Stomach smooth muscle (tissue), 2 donors: ENCODE data around the gene ATP11A.

Experiments
- H3K27ac ChIP-seq: one replicate; pipeline ENCODE4 v1.7.0; 2013; ENCODE audit warnings: mild to moderate bottlenecking, low read length, inconsistent platforms
- H3K27me3 ChIP-seq, 2 donors: one replicate each; pipeline ENCODE4 v1.7.0; 2013; ENCODE audit warnings: low read length in 2 of 2; ENCODE audit not compliant: insufficient read depth in 2 of 2, control insufficient read depth in 1 of 2
- H3K36me3 ChIP-seq, 2 donors: one replicate each; pipeline ENCODE4 v1.7.0; 2013; ENCODE audit warnings: low read length in 2 of 2; ENCODE audit not compliant: control insufficient read depth in 2 of 2, insufficient read depth in 2 of 2
- H3K4me1 ChIP-seq: one replicate; pipeline ENCODE4 v1.7.0; 2013; ENCODE audit warnings: low read length; ENCODE audit not compliant: control insufficient read depth, insufficient read depth
- H3K4me3 ChIP-seq, 2 donors: one replicate each; pipeline ENCODE4 v1.7.0; 2013; ENCODE audit warnings: low read length in 2 of 2
- H3K9ac ChIP-seq, 2 donors: one replicate each; pipeline ENCODE4 v1.7.0; 2013; ENCODE audit warnings: low read length in 2 of 2, mild to moderate bottlenecking in 1 of 2
- H3K9me3 ChIP-seq, 2 donors: one replicate each; pipeline ENCODE4 v1.7.0; 2013; ENCODE audit warnings: low read length in 2 of 2; ENCODE audit not compliant: control insufficient read depth in 2 of 2
- donor health status: healthy.
- donor health status: Pancreatic carcinoma.

ATP11A gene

DNA sequence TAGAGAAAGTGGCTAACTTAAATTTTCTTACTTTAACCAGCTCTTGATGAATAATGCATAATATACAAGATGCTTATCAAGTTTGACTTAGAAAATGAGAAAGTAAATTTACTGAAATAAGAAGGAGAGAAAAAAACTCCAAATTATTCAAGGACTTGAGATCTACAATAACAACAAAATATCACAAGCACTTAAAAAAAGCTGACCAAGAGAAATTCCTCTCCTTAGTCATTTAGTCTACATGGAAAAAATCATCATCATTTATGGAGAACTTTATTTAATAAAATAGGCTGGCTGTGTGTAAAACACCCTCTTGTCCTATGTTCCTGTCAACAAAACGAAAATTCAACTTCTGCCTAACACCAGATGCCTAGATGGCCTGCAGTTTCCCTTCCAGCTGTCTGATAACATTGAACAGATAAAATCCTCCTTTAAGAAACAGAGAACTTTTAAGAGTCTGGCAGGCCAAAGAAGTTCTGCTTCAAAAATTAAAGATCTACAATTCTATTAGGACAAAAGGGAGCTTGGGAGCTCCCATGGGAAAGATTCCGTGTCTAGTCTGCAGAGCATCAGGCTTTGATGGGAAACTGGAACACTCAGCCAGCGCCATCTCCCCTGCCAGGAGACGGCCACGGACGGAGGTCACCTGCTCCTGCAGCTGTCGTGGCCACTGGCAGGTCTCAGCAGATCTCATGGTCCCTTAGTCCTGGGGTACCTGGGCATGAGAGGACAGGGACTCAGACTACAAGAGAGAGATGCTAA lies 37.9 kb upstream of the ATP11A start:
- Histone ChIP-seq H3K9ac (no peak overlapping the region), H3K27ac (peak overlapping the region; percentile 80), H3K27me3 (no peaks in the 10 kb centered on the region), H3K4me3 (peak overlapping the region in 1 of 2 donors; percentile 44), H3K4me1 (peaks cover 19% of the 10 kb centered on the region), H3K36me3 (no peaks in the 10 kb centered on the region), H3K9me3 (no peaks in the 10 kb centered on the region)

DNA sequence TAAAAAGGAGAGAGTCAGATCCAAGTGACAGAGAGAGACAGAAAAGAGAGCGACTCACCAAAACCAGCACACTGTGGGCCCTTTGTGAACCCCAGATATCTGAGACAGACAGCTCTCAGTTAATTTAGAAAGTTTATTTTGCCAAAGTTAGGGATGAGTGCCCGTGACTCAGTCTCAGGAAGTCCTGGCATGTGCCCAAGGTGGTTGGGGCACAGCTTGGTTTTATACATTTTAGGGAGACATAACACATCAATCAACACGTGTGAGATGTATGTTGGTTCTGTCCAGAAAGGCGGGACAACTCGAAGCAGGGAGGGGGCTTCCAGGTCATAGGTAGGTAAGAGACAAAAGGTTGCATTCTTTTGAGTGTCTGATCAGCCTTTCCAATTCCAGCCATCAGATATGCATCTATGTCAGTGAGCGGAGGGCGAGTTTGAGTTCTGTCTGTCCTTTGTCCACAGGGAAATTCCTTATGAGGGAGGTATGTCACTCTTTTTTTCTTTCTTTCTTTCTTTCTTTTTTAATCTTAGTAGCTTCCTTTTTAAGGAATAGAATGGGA lies 37.2 kb upstream of the ATP11A start:
- Histone ChIP-seq H3K4me1 (peaks cover 19% of the 10 kb centered on the region), H3K9ac (no peak overlapping the region), H3K4me3 (peak overlapping the region in 1 of 2 donors; percentile 44), H3K27me3 (no peaks in the 10 kb centered on the region), H3K36me3 (no peaks in the 10 kb centered on the region), H3K9me3 (no peaks in the 10 kb centered on the region), H3K27ac (peak overlapping the region; percentile 80)

DNA sequence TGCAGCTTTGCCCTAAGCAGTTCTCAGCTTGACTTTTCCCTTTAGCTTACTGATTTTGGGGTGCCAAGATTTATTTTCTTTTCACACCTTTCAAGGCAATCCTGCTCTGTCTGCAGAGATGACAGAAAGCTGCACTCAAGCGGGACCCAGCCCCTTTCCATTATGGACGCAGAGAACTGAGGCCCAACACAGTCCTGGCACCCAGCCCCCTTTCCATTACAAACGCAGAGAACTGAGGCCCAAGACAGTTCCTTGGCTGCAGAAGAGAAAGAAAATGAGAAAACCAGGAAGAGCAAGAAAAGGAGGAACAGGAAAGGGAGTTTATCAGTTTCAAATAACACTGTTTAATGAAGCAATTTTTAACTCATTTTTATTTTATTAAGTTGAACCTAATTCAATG lies 36.8 kb upstream of the ATP11A start:
- Histone ChIP-seq H3K9ac (no peak overlapping the region), H3K4me1 (peaks cover 23% of the 10 kb centered on the region), H3K9me3 (no peaks in the 10 kb centered on the region), H3K36me3 (no peaks in the 10 kb centered on the region), H3K27me3 (no peaks in the 10 kb centered on the region), H3K27ac (peak overlapping the region; percentile 80), H3K4me3 (no peak overlapping the region)

GRCh38 chr13:112655913-112656312 lies 33.9 kb upstream of the ATP11A start:
- Histone ChIP-seq H3K9ac (no peak overlapping the region), H3K4me3 (no peak overlapping the region), H3K36me3 (no peaks in the 10 kb centered on the region), H3K27ac (no peak overlapping the region), H3K4me1 (peaks cover 24% of the 10 kb centered on the region), H3K9me3 (no peaks in the 10 kb centered on the region), H3K27me3 (no peaks in the 10 kb centered on the region)

DNA sequence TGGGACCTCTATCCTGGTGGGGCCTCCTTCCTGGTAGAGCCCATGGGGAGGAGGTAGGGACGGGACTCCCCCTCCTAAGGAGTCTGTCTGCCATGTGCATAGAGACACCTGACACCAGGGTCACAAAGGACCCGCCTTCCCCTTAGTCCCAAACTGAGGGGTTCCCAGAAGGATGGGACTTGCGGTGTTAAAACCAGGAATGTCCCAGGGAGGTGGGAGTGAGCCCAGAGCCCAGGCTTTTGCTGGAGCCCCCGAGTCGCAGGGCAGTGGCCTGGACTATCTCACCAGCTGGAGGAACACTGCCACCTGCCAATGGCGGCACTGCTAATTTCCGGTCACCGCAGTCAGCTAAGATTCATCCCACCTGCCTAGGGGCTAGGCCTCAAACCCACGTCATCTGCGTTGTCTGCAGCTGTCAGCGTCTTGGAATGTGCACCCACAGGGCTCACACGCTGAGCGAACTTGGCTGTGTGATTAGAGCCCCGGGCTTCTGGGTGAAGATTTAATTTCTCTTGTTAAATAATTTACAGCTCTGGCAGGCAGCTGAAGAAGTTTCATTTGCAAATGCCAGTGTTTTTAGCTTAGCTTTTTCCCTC lies 31.9 kb upstream of the ATP11A start:
- Histone ChIP-seq H3K27me3 (no peaks in the 10 kb centered on the region), H3K9ac (peak overlapping the region in 1 of 2 donors; percentile 23), H3K27ac (no peak overlapping the region), H3K36me3 (no peaks in the 10 kb centered on the region), H3K4me3 (no peak overlapping the region), H3K9me3 (no peaks in the 10 kb centered on the region), H3K4me1 (peaks cover 7% of the 10 kb centered on the region)

DNA sequence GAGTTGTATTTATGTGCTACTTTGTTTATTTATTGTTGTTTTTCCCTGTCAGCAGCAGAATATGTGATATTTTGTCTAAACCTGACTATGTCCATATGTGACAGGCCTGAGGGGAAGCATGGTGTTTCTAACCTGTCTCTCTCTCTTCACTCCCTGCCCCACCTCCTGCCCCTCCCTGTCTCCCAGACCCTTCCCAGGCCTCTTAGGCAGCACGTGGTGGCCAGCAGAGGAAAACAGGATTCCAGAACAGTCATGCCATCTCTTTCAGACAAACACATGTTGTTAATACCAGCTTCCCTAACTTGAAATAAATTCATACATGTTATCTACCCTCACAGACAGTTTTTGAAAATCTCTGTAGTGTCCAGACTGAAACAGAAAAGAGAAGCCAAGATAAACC lies 31.0 kb upstream of the ATP11A start:
- Histone ChIP-seq H3K9ac (no peak overlapping the region), H3K36me3 (no peaks in the 10 kb centered on the region), H3K4me1 (peaks cover 5% of the 10 kb centered on the region), H3K27me3 (no peaks in the 10 kb centered on the region), H3K27ac (no peak overlapping the region), H3K4me3 (no peak overlapping the region), H3K9me3 (no peaks in the 10 kb centered on the region)

GRCh38 chr13:112661291-112661690 lies 28.5 kb upstream of the ATP11A start:
- no peak overlapping the region for H3K9ac ChIP-seq
- H3K4me1 ChIP-seq = peaks cover 5% of the 10 kb centered on the region
- peaks cover 0 to 3% of the 10 kb centered on the region in 2 donors for H3K27me3 ChIP-seq
- H3K36me3 ChIP-seq = no peaks in the 10 kb centered on the region
- no peak overlapping the region for H3K27ac ChIP-seq
- H3K9me3 ChIP-seq = no peaks in the 10 kb centered on the region
- no peak overlapping the region for H3K4me3 ChIP-seq

DNA sequence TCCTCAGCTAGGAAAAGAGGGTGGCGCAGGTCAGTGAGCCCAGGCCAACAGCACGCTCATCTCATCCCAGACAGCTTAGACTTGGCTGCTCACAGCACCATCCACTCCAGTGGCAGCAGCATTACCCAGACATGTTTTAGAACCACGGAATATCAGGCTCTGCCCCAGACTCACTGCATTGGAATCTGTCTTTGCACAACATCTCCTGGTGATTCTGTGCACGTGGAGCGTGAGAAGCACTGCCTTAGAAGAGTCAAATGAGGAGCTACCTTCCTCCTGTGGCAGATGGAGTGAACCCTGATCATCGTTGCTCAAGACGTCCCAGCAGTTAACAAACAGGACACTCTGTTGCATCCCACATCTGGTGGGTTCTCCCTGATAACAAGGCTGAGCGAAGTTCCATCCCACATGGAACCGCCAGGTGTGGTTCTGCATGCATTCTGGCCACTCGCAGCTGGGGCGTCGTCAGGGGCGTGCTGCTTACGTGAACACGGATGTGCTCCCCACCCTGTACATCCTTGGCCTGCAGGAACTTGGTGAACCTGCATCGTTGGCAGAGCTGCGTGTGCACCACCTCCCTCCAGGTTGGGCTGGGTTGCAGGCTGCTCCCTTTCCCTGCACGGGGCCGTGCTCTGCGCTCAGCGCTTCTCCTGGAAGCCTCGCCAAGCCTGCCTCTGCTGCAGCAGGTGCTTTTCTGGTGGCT lies 25.2 kb upstream of the ATP11A start:
- Histone ChIP-seq H3K9me3 (no peaks in the 10 kb centered on the region), H3K4me1 (no peaks in the 10 kb centered on the region), H3K4me3 (no peak overlapping the region), H3K9ac (no peak overlapping the region), H3K27me3 (peaks cover 0 to 3% of the 10 kb centered on the region in 2 donors), H3K27ac (no peak overlapping the region), H3K36me3 (no peaks in the 10 kb centered on the region)

GRCh38 chr13:112668924-112669323 lies 20.9 kb upstream of the ATP11A start:
- H3K9me3 ChIP-seq = no peaks in the 10 kb centered on the region
- no peaks in the 10 kb centered on the region for H3K4me1 ChIP-seq
- peaks cover 0 to 3% of the 10 kb centered on the region in 2 donors for H3K27me3 ChIP-seq
- no peak overlapping the region for H3K9ac ChIP-seq
- H3K36me3 ChIP-seq = no peaks in the 10 kb centered on the region
- no peak overlapping the region for H3K4me3 ChIP-seq
- no peak overlapping the region for H3K27ac ChIP-seq

DNA sequence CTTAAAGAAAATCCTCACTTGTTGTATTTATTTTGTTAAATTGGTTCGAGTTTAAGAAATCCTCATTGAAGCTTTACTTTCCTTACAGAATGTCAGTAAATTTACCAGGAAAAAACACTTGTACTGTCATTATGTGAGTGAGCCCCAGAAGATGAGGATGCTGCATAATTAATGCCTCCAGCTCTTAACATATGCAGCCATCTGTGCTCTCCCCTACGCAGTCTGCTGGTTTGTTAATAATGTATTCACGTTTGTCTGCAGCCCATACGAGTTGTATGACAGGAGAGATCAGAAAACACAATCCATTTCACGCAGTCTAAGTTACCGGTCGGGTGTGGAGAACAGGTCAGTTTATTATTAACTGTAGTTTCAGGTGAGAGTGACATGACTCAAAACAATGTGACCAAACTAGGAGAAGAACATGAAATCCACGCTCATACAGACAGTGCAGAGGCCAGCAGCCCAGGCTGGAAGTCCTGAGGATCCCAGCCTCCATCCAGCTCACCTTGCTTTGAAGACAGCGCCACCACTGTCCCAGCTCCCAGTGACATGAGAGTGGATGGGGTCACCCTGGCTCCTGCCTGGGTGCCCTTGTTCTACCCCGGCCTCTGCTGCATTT lies 19.8 kb upstream of the ATP11A start:
- no peaks in the 10 kb centered on the region for H3K4me1 ChIP-seq
- H3K36me3 ChIP-seq = no peaks in the 10 kb centered on the region
- H3K27ac ChIP-seq = no peak overlapping the region
- H3K9me3 ChIP-seq = no peaks in the 10 kb centered on the region
- H3K9ac ChIP-seq = no peak overlapping the region
- no peak overlapping the region for H3K4me3 ChIP-seq
- no peaks in the 10 kb centered on the region for H3K27me3 ChIP-seq
